Esophagus squamous epithelium (tissue), 4 donors: ENCODE measurements around the gene RGS9BP.

Source experiments
- CTCF ChIP-seq, 6 experiments: fragments of 450-650 bp in 4 of 6; fragments of 200-600 bp in 2 of 6; sonication (generic) in 2 of 6; IDR thresholded peaks; one replicate each; pipeline ENCODE4 v1.5.1; 2016 to 2019; ENCODE audit warnings: antibody characterized with exemption in 6 of 6, mild to moderate bottlenecking in 4 of 6, moderate library complexity in 4 of 6
- POLR2A ChIP-seq, 4 donors: fragments of 450-650 bp; IDR thresholded peaks; one replicate each; pipeline ENCODE4 v1.6.1; 2017; ENCODE audit warnings: antibody characterized with exemption in 4 of 4, mild to moderate bottlenecking in 4 of 4, moderate library complexity in 3 of 4

- TF ChIP-seq CTCF (IDR thresholded peaks at IDR 0.05) (peak in 1 of 6 experiments; percentile 27), POLR2A (IDR thresholded peaks at IDR 0.05) (no peak)
Observed at GRCh38 chr19:32677657-32678056, 2.0 kb downstream of the RGS9BP start.
